Measurements from ENCODE around the gene KCNMA1. TPM values are rescaled to one million over a fixed set of nuclear protein-coding genes. Genes with fewer than 3 reads are reported as not detected.

Gene KCNMA1
- total RNA-seq, 4 donors from 2014 or later: 4.6 to 10.5 (median 7.8) TPM

DNA sequence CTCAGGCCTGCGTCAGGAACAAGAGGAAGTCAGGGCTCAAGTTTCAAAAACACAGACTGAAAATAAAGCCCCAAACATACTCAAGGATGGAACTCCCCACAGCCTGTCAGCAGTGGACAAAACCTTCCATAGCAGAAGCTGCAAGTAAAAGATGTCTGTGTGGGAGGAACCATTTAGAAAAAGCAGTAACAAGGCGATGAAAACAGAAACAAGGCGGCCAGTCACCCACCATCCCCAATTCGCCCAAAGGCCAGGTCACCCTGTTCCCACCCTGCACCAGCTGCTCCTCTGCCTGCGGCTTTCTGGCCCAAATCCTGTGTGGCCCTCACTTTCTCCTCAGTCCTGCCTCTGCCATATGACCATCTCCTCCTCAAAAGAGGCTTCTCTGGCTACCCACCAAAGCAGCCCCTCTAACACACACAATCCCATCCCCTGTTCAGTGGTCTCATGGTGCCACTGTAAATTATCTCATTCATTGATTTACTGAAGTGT lies 27.8 kb downstream of the KCNMA1 start:
- Histone ChIP-seq H3K27ac (no peak overlapping the region), H3K36me3 (no peaks in the 10 kb centered on the region), H3K4me1 (peaks cover 6% of the 10 kb centered on the region), H3K4me3 (no peak overlapping the region), H3K27me3 (peaks cover 6% of the 10 kb centered on the region), H3K9me3 (no peaks in the 10 kb centered on the region)
- DNase-seq (ENCODE audit: low spot score in 2 of 2): no peak
- TF ChIP-seq POLR2AphosphoS5 (IDR thresholded peaks at IDR 0.05): no peak
- no peak for TF ChIP-seq EP300 (IDR thresholded peaks at IDR 0.05)
- no peak for TF ChIP-seq POLR2A (IDR thresholded peaks at IDR 0.05)
- TF ChIP-seq, protein P1, sequence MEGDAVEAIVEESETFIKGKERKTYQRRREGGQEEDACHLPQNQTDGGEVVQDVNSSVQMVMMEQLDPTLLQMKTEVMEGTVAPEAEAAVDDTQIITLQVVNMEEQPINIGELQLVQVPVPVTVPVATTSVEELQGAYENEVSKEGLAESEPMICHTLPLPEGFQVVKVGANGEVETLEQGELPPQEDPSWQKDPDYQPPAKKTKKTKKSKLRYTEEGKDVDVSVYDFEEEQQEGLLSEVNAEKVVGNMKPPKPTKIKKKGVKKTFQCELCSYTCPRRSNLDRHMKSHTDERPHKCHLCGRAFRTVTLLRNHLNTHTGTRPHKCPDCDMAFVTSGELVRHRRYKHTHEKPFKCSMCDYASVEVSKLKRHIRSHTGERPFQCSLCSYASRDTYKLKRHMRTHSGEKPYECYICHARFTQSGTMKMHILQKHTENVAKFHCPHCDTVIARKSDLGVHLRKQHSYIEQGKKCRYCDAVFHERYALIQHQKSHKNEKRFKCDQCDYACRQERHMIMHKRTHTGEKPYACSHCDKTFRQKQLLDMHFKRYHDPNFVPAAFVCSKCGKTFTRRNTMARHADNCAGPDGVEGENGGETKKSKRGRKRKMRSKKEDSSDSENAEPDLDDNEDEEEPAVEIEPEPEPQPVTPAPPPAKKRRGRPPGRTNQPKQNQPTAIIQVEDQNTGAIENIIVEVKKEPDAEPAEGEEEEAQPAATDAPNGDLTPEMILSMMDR (IDR thresholded peaks at IDR 0.05): no peak
- WGBS: 76% methylated on average over 5 of the region's 5 CpGs

DNA sequence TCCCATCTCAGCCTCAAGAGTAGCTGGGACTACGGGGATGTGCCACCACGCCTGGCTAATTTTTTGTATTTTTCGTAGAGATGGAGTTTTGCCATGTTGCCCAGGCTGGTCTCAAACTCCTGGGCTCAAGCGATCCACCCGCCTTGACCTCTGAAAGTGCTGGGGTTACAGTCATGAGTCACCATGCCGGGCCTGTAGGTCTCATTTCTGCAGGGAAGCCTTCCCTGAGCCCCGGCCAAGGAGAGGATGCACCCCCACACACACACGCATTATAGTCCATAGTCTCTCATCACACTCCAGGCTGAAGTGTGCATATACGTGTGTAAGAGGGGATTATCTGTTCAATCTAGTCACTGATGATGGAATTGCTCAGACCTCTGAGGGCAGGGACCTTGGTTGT lies 29.3 kb downstream of the KCNMA1 start:
- peaks cover 13% of the 10 kb centered on the region for H3K4me1 ChIP-seq
- H3K36me3 ChIP-seq: no peaks in the 10 kb centered on the region
- DNase-seq (ENCODE audit: low spot score in 2 of 2): no peak
- H3K27ac ChIP-seq: no peak overlapping the region
- TF ChIP-seq EP300 (IDR thresholded peaks at IDR 0.05) (no peak), POLR2A (IDR thresholded peaks at IDR 0.05) (no peak), POLR2AphosphoS5 (IDR thresholded peaks at IDR 0.05) (no peak)
- TF ChIP-seq, protein P1 (IDR thresholded peaks at IDR 0.05): no peak
- peaks cover 6% of the 10 kb centered on the region for H3K27me3 ChIP-seq
- WGBS: 95% methylated on average over 5 of the region's 9 CpGs
- no peak overlapping the region for H3K4me3 ChIP-seq
- no peaks in the 10 kb centered on the region for H3K9me3 ChIP-seq

DNA sequence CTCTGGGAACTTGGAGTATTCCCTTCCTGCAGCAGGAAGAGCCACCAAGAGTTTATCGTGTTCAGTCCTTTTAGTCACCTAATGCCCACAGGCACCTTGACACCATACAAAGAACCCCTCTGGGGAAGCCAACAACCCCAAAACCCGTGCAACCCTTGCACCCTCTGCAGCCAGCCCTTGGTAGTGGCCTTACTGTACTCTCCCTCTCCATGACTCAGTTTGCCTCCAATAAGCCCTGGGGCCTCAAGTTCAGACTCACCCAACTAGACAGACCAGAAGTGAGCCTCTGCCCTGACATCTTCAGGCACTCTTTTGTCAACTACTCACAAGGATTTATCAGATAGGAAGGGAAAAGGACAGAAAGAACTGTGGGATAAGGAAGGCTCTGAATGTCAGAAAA lies 30.9 kb downstream of the KCNMA1 start:
- DNase-seq (ENCODE audit: low spot score in 2 of 2): no peak
- Histone ChIP-seq H3K27ac (no peak overlapping the region), H3K27me3 (peaks cover 6% of the 10 kb centered on the region), H3K9me3 (no peaks in the 10 kb centered on the region), H3K4me3 (no peak overlapping the region), H3K4me1 (peaks cover 18% of the 10 kb centered on the region), H3K36me3 (no peaks in the 10 kb centered on the region)
- no peak for TF ChIP-seq POLR2A (IDR thresholded peaks at IDR 0.05)
- WGBS: 68% methylated on average over 2 of the region's 2 CpGs

DNA sequence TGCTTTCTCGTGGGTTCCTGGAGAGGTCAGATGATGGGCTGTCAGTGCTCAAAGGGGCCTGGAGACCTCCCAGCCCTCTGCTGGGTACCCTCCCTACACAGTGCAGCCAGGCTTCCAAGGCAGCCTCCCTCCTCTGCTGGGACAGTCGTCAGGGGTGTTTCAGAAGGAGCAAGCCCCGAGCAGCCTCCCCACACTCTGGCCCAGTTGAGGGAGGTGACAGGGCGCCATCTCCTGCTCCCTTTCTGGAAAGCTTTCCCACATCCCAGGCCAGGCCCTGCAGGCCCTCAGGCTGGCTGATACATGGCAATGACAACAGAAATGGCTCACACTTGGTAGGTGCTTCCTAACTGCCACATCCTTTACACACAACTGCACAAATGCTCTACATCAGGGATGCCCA lies 32.1 kb downstream of the KCNMA1 start:
- H3K27me3 ChIP-seq: peaks cover 9% of the 10 kb centered on the region
- no peak overlapping the region for H3K27ac ChIP-seq
- WGBS: 82% methylated on average over 2 of the region's 4 CpGs
- DNase-seq (ENCODE audit: low spot score in 2 of 2): no peak
- TF ChIP-seq POLR2AphosphoS5 (IDR thresholded peaks at IDR 0.05) (no peak), POLR2A (IDR thresholded peaks at IDR 0.05) (no peak), EP300 (IDR thresholded peaks at IDR 0.05) (no peak)
- TF ChIP-seq, protein P1 (IDR thresholded peaks at IDR 0.05): no peak
- no peaks in the 10 kb centered on the region for H3K9me3 ChIP-seq
- no peak overlapping the region for H3K4me3 ChIP-seq
- peaks cover 18% of the 10 kb centered on the region for H3K4me1 ChIP-seq
- no peaks in the 10 kb centered on the region for H3K36me3 ChIP-seq

DNA sequence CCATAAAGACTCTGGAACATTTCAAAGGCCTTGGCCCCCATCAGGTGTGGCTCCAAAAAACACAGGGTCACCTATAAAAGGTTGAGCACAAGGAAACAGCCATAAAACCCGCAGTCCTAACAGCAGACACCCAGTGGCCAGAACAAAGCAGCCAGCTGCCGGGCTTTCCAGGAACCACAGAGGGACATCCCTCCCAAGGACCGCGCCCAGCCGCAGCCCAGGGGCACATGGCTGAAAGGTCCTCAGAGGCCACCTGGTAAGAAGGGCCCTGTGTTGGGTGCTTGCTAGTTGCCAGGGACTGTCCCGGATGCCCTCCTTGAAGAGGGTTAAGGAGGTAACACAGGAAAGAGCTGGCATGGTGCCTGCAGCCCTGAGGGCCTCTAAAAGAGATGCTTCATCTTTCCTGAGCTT lies 32.7 kb downstream of the KCNMA1 start:
- H3K4me1 ChIP-seq: peaks cover 18% of the 10 kb centered on the region
- 92% methylated on average over 4 of the region's 6 CpGs for WGBS
- no peak overlapping the region for H3K4me3 ChIP-seq
- DNase-seq (ENCODE audit: low spot score in 2 of 2): no peak
- TF ChIP-seq, protein P1 (IDR thresholded peaks at IDR 0.05): no peak
- TF ChIP-seq POLR2AphosphoS5 (IDR thresholded peaks at IDR 0.05): no peak
- TF ChIP-seq EP300 (IDR thresholded peaks at IDR 0.05): no peak
- TF ChIP-seq POLR2A (IDR thresholded peaks at IDR 0.05): no peak
- no peaks in the 10 kb centered on the region for H3K9me3 ChIP-seq
- no peaks in the 10 kb centered on the region for H3K36me3 ChIP-seq
- peaks cover 6% of the 10 kb centered on the region for H3K27me3 ChIP-seq
- H3K27ac ChIP-seq: no peak overlapping the region

DNA sequence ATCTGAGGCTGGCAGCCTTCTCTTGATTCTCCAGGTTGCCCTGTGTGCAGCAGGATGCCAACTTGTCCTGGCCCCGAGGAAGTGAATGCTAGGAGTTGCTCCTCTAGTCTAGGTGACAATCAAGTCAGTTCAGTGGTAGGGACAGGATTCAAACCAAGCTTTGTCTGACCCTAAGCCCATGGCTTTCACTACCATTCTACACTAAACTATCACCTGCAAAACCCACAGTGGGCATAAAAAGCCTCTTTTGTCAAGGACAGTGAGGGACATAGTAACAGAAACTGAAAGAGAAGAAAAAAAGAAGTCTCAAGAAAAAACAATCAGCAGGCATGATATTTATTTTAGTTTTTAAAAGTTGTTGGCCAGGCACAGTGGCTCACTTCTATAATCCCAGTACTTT lies 33.5 kb downstream of the KCNMA1 start:
- Histone ChIP-seq H3K27me3 (peaks cover 3% of the 10 kb centered on the region), H3K9me3 (no peaks in the 10 kb centered on the region), H3K36me3 (no peaks in the 10 kb centered on the region), H3K4me3 (no peak overlapping the region), H3K4me1 (peaks cover 18% of the 10 kb centered on the region), H3K27ac (no peak overlapping the region)
- TF ChIP-seq, protein P1 (IDR thresholded peaks at IDR 0.05): no peak
- TF ChIP-seq POLR2AphosphoS5 (IDR thresholded peaks at IDR 0.05) (no peak), EP300 (IDR thresholded peaks at IDR 0.05) (no peak), POLR2A (IDR thresholded peaks at IDR 0.05) (no peak)
- DNase-seq (ENCODE audit: low spot score in 2 of 2): no peak
- WGBS: 0% methylated on average over 1 of the region's 1 CpG
